DMS 273 (cell line): ENCODE measurements around the gene VWF.

Experiments used
- DNase-seq: peaks from one replicate; lab custom pipeline; 2025; ENCODE audit not compliant: unreplicated experiment; lab: John Stamatoyannopoulos, UW

The VWF gene

DNA sequence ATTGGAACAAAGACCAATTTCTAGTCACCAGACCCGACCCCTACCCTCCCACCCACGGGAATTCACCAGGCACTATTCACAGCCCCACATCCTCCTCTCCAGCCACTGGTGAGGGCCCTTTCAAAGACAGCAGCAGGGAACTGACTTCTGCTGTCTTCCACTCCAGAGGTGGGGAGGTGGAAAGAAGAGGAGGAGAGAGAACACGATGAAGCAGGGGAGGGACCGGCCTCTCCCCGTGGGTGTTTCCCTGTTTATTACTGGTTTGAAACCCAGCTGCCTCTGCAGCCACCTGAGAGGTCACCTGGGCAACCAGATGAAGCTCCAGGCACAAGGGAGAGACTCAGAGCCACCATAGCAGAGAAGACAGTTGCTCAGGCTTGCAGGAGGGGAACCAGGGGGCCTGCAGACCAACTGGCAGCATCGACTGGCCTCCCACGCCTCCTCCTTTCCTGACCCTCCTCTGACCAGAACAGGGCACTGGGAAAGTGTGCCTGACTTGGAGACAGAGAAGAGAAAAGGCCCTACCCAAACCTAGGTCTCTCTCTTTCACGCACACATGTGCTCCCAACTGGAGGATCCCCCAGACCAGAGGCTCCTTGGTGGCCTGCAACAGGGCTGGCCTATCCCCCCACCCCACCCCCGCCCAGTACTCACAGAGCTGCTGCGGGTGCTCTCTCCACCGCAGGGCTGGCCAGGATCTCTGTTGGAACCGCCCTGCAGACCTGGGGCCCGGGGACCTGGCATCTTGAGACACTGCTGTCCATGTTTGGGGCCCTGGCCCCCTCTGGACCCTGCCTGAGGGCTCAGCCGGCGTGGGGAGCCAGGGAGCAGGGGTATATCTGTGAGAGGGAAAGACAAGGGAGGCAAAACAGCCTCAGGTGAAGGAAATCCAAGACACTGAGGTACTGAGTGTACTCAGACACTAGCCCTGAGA, 202.2 kb downstream of the VWF start:
- no peak for DNase-seq

DNA sequence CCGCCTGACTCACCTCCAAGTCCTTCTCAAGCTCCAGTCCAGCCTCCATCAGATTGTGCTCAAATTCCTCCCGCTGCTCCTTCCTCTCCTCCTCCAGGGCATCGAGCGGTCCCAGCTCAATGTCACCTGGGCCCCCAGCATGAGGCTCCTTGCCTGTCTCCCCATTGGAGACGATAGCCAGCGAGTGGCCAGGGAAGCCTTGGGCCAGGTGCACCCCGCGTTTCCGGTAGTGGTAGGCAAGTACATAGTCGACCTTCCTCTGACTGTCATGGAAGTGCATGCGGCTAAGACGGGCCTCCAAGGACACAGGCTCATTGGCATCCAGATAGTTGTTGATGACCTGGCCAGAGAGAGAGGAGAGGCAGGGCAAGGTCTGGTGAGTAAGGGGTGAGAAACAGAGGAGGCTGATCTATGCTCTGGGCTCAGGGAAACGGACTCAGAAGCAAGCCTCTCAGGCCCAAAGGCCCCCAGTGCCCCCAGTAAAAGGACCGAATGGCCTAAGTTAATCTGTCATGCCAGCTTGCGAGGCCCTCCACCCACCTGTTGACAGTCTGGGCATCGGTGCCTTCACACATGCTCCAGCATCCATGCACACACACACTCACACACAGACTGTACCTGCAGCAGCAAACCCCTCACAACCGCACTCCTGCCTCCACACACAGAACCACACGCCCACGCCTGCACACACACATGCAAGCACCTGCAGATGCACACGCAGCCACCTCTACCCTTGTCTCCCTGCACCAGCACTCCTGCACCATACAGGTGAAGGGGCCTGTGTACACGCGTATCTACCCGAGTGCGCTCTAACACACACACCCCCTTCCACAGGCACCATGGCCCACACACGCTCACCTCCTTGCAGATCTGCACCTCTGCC, 203.2 kb downstream of the VWF start:
- DNase-seq: no peak

DNA sequence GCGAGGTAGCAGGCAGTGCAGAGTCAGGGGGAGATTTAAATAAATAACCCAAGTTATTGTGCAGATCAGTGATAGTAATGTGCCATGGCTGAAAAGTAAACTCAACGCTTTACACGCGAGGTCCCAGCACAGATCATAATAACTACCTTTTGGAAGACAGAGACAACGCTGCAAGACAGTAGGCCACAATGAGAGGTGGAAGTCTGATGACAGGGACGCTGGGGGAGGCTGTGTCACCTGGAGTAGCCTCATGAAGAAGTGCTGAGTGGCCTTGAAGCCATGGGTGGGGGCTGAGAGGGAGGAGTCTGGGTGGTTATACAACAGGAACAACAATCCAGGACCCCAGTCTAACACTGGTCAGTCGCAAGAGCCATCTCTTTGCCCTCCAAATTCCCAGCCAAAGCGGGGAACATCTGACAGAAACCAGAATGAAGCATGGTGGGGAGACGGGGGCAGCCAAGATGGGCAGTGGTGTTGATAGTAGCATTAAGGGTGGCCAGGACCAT, 207.6 kb downstream of the VWF start:
- no peak for DNase-seq

DNA sequence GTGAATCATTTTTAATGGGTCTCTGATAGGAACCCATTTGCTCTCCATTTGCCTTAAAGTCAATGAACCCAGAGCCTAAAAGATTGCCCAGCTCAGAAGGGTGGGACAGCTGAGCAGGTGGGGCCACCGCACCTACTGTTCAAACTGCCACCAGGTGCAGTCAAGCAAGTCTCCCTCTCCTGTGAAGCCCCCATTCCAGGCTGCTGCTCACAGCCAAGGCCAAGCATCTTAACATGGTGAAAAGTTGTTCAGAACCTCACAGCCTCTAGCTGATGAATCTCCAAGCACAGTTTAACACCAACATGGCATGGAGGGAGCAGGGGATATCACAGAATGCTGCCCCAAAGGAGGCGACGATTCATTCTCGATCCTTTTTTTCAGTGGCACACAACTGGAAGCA, 209.0 kb downstream of the VWF start:
- no peak for DNase-seq

DNA sequence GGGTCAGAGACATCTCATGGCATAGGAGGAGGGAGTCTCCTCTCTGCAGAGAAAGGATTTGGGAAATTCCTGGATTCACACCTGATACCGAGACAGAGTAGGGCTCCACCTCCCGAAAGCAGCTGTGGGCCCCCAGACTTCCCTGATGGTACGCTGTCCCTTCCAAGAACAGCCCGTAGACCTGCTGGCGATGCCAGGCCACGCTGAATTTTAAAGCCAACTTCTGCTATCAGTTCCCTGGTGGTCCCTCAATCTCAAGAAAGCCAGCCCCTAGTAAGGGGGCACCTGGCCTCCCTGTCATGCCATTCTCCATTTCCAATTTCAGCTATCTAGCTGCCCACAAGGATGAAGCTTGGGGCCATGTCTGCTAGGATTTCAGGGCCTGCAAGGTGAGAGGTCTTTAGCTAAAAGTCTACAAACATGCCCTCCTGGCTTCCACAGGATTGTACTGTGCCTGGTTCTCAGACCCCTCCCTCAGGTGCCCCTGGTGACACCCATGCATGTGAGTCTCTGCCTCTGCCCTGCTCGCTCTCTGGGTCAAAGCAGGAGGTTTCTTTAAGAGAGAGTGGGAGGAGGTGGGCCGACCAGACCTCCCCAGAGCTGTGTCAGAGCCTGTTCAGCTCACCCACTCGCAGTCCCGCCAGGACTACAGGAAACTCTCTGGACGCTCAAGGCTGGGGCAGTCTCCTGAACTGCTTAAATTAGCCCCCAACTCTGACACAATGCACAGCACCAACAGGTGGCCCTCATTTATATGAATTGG, 209.9 kb downstream of the VWF start:
- DNase-seq: no peak

DNA sequence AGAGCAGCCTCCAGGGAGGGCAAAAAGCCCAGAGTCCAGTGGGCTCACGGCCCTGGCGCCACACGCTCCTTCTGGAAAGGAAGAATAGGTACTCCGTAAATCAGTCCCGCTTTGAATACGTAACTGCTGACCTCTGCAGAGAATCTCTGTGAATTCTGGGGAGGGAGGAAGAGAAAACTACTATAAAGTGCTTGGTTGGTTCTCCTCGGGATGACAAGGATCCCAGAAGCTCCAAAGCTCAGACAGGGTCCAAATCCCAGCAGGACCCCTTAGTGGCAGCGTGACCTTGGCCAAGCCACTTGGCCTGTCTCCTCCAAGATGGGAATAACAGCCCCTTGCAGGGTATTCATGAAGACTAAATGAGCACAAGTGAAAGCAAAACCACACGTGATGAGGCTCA, 211.1 kb downstream of the VWF start:
- no peak for DNase-seq

DNA sequence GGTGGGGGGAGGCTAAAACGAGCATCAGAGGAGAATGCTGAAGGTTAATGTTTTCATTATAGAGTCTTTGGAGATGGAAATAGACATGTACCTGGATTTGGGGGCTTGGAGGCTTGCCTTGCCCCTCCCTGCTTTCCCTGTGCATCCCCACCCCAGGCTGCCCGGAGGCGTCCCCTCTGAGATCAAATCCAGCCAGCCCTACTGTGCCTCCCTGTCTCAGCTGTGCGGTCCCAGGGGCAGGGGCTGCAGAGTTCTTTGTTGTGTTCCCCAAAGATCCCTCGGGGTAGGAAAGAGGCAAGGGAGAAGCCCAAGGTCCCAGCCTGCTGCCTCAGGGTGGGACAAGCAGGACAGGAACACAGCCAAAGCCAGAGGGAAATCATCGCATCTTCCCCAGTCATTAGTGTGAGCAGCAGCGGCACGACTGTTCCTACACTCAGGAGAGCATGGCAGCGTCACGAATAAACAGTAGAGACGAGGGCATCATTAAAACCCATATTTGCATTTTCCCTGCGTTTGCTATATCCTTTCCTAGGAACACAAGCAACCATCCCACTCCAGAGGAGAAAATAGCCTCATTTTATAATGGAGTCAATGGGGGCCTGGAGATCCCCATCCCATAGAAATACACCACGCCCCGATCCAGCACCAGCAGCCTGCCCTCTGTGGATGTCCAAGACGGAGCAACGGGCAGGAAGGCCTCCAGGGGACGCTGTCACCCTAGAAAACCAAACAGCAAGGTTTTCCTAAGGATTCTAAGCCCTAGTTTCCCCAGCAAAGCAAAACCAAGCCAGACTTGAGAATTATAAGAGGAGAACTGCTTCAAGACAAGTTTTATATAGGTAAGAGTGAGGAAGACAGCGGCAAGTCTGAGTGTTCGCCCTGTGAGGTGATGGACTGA, 211.8 kb downstream of the VWF start:
- peak; percentile 14 for DNase-seq

DNA sequence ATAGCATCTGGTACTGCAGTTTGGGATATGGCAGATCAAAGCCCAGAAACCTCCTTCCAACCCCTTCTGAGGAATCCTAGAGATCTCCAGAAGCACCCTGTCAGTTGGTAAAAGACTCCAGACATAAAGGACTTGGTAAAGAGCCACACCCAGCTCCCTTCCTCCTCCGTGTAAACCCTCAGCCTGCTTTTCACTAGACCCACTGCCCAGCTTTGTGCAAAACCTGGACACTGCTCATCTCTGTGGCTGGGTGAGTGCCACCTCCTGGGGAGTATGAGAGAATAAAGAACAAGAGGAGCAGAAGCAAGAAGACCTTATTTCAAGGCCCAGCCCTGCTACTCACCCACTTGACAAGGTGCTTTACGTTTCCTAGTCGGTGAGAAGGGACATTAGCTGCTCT, 212.5 kb downstream of the VWF start:
- DNase-seq: no peak

DNA sequence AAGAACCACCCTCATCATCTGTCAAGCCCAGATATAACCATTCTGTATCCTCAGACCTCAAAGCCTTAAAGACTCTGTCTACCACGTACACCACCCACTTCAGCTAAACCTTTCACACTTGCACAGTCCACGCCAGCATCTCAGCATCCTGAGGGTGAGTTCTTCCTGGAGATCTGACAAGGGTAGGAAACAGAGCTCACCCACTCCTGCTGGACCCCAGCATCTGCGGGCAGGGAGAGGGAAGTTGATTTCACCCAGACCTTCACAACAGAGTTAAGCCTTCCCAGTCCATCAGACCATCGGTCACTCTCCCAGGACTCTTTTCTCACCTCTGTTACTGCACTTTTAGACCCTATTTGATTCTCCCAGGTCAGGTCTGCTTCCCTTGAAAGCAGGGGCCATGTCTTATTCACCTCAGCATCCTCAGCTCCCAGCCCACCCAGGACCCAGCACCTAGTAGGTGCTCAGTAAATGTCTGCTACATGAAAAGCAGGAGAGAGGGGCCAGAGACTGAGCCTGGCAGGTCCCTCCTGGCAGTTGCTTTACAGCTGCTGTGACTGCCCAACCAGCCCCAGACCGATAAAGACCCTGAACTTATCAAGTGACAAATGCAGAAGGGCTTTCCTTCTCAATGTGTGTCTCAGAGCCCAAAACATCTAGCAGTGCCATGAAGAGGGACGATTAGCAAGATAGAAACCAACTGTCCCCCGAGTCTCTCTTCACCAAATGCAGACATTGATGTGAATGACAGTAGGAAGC, 213.5 kb downstream of the VWF start:
- DNase-seq: no peak

DNA sequence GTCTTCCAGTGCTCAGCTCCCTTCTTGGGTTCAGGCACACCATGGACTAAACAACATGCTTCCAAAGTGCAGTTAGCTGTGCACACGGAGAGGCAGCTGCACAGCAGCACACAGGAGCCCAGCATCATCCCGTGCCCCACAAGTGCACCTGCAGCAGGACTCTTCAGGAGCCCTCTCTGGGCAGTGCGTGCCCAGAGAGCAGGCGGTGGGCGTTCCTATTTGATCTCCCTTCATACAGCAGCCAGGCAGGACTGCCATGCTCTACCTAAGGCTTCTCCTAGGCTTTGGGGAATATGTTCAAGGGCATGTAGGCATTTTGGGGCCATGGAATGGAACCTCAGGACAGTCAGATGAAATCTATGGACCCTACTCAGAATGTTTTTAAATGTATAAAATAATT, 214.9 kb downstream of the VWF start:
- no peak for DNase-seq

DNA sequence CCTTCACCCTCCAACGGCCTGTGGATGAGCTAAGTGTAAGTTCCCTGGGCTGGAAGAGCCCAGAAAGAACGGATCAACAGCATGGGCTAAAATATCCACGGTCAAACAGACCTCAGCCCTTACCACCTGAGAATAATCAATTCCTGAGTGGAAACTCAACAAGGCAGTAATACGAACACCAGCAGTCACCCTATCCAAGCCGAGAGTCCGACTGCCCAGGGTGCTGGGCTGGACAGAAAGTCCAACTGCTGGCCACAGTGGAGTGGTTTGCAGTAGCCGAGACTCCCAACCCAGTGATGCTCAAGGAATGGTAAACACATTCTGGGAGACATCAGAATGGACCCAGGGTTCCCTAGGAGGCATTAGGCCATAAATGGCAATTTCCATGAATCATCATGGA, 216.2 kb downstream of the VWF start:
- no peak for DNase-seq

DNA sequence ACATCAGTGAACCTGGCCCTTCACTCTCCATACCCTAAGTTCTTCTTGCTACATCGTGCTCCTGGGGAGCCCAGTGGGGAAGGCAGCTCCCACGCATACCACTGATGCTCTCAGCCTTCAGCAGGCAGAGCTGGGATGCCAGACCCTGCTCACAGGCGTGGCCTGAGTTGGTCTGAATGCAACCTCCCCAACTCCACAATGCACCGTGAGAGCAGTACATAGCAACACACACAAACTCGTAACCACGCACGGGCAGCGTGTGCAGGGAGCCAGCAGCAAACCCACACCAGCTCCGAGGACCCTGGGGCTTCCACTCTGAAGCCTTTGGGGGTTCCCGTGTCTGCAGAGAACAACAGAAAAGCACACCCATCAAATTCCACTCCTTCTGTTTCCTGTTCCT, 216.7 kb downstream of the VWF start:
- no peak for DNase-seq

DNA sequence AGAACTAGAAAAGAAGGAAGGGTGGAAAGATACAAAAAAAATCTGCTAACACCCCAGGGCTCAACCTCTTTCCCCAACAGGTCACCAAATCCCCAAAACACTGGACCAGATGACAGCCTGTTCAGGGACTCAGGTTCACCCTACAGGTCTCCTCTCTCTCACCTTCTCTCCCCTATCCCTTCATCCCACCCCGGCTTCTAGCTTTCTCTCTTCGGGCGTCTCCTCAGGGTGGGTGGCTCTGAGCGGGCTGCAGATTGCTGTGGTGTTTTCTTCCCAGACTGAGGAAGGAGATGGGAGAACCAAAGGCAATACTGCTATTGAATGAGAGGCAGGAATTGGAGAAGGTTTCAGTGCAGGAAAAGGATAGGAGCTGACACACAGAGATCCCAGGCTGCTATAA, 218.7 kb downstream of the VWF start:
- no peak for DNase-seq

DNA sequence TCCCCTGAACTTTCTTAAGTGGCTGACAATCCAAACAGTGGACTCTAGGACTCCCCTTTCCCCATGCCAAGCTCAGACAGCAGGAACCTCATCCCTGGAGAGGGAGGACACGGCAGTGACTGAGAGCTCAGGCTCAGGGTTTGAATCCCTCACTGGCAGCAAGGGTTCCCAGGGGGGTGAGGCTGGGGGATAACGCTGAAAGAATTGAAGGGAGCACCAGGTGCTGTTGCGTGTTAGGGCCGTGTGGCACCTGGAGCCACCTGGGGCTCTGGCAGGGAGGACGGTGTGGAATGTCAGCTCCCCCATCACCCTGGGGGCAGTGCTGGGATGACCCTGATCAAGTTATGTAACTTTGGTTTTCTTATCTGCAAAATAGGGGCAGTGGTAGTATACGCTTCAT, 219.5 kb downstream of the VWF start:
- no peak for DNase-seq

DNA sequence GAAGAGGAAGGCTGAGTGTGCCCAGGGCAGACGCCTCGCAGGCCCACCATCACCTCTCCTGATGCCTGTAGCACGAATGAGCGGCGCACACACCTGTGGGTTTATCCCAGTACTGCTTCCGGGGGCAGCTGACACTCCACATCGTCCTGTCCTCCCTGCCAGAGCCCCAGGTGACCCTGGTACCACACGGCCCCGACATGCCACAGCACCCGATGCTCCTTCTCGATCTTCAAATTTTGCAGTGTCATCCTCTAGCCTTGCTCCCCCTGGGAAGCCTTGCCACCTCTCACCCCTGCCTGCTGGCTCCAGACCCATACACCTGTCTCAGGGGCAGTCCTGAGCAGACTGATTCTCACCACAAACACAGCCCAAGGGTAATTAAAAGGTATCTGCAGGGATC, 220.0 kb downstream of the VWF start:
- DNase-seq: no peak

DNA sequence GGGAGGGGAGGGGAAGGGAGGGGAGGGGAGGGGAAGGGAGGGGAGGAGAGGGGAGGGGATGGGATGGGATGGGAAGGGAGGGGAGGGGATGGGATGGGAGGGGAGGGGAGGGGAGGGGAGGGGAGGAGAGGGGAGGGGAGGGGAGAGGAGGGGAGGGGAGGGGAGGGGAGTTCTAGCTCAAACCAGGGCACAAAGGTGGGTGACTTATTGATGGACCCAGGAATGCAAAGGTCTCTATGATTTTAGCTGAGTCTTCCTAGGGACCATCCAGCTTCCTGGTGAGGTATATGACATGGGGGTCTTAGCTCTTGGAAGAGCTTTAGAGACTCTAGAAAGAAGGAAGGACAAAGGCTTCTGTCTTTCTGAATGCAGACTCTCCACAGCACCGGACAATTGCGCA, 221.7 kb downstream of the VWF start:
- DNase-seq: no peak

DNA sequence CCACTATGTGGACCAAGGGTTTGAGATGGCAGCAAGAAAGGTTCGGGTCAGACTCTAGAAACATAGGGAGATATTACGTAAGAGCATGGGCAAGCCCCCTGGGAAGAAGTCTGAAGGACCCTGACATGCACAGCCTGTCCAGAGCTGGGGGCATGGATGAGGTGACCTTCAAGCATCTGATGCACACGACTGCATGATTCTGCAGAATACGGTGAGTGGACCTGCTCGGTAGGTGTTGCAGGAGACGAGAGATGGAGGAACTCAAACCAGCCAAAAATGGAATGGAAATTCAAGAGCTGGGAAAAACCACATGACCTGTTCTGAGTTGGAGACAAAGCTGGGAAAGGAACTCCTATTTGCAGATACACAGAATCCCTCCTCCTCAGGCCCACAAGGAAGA, 223.1 kb downstream of the VWF start:
- no peak for DNase-seq

DNA sequence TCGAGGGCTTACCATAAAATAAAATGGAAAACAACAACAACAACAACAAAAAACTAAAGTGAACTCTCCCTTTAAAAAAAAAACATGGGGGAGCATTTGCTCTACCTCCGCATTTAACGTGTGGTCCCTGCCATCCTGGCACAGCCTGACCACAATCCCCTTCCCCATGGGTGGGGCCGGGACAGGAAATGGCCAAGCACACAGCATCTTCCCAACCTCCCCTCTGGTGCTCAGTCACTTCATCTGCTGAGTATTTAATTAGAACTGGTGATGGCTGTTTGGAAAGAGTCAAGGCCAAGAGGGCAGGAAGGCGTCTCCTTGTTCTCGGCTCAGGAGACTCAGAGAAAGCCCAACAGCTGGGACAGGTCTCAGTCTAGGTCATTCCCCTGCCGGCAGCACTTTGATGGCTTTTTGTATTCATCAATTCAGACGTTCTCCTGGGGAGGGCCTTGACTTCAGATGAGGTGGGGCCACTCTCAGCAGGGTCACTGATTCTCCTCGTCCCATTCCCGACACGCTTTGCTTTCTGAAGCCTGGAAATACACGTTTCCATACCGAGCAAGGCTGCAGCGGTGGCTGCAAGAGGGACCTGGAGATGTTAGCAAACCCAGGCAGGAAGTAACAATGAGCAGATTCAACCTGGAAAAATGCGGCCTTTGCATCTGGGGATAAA, 223.8 kb downstream of the VWF start:
- DNase-seq: no peak

DNA sequence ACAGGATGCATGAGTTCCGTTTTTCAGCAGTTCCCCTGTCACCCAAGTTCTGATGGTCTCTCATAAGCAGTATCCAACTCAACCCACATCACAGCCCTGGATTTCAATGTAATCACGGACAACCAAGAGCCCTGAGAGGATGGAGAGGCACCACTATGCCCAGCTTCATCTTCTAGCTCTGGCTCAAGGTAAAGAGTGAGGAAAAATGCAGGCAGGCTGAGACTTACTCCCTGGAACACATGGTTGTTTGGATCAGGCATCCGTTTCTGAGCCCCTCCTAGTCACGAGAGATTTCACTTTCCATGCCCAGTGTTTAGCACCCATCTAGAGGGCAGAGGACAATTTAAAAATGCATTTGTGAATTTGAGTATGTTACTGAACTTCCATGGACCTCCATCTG, 224.4 kb downstream of the VWF start:
- DNase-seq: no peak
